Measurements from ENCODE around the gene RAB27A. TPM values are rescaled to one million over a fixed set of nuclear protein-coding genes. Genes with fewer than 3 reads are reported as not detected.

The RAB27A gene
- total and polyA plus RNA-seq, 2 experiments from 2014 or later: 3.2 to 5.8 TPM

DNA sequence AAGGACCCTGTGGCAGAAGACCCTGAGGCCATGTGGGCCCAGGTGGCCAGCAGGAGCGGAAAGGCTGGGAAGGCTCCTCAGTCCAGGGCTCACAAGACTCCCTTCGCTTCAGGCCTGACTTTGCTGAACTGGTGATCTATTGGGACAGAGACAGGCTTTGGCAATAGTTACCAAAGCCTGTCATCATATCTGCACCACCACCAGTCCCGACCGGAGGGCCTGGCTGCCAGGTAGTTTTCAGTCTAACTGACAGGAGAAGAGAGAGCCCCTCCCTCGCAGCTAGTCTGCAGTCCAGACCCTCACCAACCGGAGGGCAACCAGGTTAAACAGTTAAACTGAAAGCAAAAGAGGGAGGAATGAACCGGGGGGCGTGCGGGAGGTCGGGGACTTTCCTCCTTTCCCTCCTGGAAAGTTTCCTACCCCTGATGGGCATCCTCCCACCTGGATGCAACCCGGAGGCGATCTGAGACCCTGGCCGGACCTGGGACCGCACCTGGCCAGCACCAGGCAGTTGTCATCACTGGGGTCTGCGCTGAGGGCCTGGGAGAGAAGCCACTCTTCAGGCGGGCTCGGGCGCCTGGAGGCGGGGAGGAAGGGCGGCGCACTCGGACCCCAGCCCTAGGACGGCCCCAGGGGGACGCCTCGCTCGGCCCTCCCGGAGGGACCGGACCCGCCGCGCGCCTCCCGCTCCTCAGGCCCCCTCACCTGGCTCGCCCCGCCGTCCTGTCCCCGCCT is 435 bp downstream of the RAB27A start (continued):
- TF ChIP-seq, protein P1, sequence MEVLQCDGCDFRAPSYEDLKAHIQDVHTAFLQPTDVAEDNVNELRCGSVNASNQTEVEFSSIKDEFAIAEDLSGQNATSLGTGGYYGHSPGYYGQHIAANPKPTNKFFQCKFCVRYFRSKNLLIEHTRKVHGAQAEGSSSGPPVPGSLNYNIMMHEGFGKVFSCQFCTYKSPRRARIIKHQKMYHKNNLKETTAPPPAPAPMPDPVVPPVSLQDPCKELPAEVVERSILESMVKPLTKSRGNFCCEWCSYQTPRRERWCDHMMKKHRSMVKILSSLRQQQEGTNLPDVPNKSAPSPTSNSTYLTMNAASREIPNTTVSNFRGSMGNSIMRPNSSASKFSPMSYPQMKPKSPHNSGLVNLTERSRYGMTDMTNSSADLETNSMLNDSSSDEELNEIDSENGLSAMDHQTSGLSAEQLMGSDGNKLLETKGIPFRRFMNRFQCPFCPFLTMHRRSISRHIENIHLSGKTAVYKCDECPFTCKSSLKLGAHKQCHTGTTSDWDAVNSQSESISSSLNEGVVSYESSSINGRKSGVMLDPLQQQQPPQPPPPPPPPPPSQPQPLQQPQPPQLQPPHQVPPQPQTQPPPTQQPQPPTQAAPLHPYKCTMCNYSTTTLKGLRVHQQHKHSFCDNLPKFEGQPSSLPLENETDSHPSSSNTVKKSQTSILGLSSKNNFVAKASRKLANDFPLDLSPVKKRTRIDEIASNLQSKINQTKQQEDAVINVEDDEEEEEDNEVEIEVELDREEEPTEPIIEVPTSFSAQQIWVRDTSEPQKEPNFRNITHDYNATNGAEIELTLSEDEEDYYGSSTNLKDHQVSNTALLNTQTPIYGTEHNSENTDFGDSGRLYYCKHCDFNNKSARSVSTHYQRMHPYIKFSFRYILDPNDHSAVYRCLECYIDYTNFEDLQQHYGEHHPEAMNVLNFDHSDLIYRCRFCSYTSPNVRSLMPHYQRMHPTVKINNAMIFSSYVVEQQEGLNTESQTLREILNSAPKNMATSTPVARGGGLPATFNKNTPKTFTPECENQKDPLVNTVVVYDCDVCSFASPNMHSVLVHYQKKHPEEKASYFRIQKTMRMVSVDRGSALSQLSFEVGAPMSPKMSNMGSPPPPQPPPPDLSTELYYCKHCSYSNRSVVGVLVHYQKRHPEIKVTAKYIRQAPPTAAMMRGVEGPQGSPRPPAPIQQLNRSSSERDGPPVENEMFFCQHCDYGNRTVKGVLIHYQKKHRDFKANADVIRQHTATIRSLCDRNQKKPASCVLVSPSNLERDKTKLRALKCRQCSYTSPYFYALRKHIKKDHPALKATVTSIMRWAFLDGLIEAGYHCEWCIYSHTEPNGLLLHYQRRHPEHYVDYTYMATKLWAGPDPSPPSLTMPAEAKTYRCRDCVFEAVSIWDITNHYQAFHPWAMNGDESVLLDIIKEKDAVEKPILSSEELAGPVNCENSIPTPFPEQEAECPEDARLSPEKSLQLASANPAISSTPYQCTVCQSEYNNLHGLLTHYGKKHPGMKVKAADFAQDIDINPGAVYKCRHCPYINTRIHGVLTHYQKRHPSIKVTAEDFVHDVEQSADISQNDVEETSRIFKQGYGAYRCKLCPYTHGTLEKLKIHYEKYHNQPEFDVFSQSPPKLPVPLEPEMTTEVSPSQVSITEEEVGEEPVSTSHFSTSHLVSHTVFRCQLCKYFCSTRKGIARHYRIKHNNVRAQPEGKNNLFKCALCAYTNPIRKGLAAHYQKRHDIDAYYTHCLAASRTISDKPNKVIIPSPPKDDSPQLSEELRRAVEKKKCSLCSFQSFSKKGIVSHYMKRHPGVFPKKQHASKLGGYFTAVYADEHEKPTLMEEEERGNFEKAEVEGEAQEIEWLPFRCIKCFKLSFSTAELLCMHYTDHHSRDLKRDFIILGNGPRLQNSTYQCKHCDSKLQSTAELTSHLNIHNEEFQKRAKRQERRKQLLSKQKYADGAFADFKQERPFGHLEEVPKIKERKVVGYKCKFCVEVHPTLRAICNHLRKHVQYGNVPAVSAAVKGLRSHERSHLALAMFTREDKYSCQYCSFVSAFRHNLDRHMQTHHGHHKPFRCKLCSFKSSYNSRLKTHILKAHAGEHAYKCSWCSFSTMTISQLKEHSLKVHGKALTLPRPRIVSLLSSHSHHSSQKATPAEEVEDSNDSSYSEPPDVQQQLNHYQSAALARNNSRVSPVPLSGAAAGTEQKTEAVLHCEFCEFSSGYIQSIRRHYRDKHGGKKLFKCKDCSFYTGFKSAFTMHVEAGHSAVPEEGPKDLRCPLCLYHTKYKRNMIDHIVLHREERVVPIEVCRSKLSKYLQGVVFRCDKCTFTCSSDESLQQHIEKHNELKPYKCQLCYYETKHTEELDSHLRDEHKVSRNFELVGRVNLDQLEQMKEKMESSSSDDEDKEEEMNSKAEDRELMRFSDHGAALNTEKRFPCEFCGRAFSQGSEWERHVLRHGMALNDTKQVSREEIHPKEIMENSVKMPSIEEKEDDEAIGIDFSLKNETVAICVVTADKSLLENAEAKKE (CRISPR knock-in tag; IDR thresholded peaks at IDR 0.05): no peak
- TF ChIP-seq NANOG (IDR thresholded peaks at IDR 0.05; ENCODE audit: borderline replicate concordance): no peak
- TF ChIP-seq EZH2phosphoT487 (IDR thresholded peaks at IDR 0.05; ENCODE audit: unreplicated experiment): no peak
- no peak for TF ChIP-seq STAT1 (IDR thresholded peaks at IDR 0.05; ENCODE audit: unreplicated experiment)
- TF ChIP-seq ZNF114 (CRISPR knock-in tag; IDR thresholded peaks at IDR 0.05): no peak
- no peak for TF ChIP-seq JUNB (IDR thresholded peaks at IDR 0.05; ENCODE audit: unreplicated experiment)
- no peak for TF ChIP-seq CREB1 (CRISPR knock-in tag; IDR thresholded peaks at IDR 0.05; ENCODE audit: low read depth)
- no peak for TF ChIP-seq ZNF331 (CRISPR knock-in tag; IDR thresholded peaks at IDR 0.05; ENCODE audit: low read depth)

DNA sequence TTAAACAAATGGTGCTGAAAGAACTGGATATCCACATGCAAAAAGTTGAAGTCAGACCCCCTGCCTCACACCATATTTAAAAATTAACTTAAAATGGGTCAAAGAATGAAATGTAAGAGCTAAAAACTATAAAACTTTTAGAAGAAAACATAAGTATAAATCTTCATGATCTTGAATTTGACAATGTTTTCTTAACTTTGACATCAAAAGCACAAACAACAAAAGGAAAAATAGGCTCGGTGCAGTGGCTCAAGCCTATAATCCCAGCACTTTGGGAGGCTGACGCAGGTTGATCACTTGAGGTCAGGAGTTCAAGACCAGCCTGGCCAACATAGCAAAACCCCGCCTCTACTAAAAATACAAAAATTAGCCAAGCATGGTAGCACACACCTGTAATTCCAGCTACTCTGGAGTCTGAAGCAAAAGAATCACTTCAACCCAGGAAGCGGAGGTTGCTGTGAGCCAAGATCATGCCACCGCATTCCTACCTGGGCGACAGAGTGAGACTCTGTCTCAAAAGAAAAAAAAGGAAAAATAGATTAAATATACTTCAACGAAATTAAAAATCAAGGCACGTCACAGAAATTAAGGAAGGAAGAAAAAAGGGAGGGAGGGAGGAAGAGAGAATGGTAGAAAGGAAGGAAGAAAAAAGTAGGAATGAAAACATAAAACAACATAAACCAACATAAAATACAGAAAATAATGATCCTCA is 1.5 kb downstream of the RAB27A start:
- Mint-ChIP-seq H3K27ac (no peak overlapping the region), H3K4me3 (peak overlapping the region; percentile 79; the same call in 2 of the 3 replicates), H3K4me1 (peaks cover 13% of the 10 kb centered on the region), H3K27me3 (ENCODE audit: insufficient read depth, low read depth, poor library complexity) (peaks cover 8% of the 10 kb centered on the region), H3K36me3 (ENCODE audit: low read depth) (no peaks in the 10 kb centered on the region; the same call in 2 of the 3 replicates), H3K9me3 (no peaks in the 10 kb centered on the region)
- peaks cover 6% of the 10 kb centered on the region for H3K4me1 ChIP-seq (ENCODE audit: insufficient read depth)
- no peaks in the 10 kb centered on the region for H3F3A ChIP-seq (replicated peaks; ENCODE audit: low read depth)
- no peak overlapping the region for H3K27ac ChIP-seq (ENCODE audit: low read depth)
- no peak for ATAC-seq
- peaks cover 11% of the 10 kb centered on the region for H3K27me3 ChIP-seq (ENCODE audit: insufficient read depth)
- H3K36me3 ChIP-seq (ENCODE audit: insufficient read depth): no peaks in the 10 kb centered on the region
- no peak for DNase-seq (ENCODE audit: low spot score)
- no peaks in the 10 kb centered on the region for H3K79me2 ChIP-seq (replicated peaks; ENCODE audit: insufficient read depth)
- H3K9me2 ChIP-seq (ENCODE audit: insufficient read depth): no peaks in the 10 kb centered on the region
- no peaks in the 10 kb centered on the region for H4K20me1 ChIP-seq (replicated peaks; ENCODE audit: insufficient read depth)
- H3K4me2 ChIP-seq: peak overlapping the region; percentile 73
- H2AFZ ChIP-seq: peak overlapping the region; percentile 100; the same call in 1 of the 2 replicates
- peak overlapping the region; percentile 89; the same call in 1 of the 2 replicates for H3K4me3 ChIP-seq
- TF ChIP-seq STAT1 (IDR thresholded peaks at IDR 0.05; ENCODE audit: unreplicated experiment) (no peak), ZNF331 (CRISPR knock-in tag; IDR thresholded peaks at IDR 0.05; ENCODE audit: low read depth) (no peak)
- TF ChIP-seq, protein P1 (CRISPR knock-in tag; IDR thresholded peaks at IDR 0.05): no peak
